ENCODE data around the gene PPFIA4.

Gene PPFIA4

DNA sequence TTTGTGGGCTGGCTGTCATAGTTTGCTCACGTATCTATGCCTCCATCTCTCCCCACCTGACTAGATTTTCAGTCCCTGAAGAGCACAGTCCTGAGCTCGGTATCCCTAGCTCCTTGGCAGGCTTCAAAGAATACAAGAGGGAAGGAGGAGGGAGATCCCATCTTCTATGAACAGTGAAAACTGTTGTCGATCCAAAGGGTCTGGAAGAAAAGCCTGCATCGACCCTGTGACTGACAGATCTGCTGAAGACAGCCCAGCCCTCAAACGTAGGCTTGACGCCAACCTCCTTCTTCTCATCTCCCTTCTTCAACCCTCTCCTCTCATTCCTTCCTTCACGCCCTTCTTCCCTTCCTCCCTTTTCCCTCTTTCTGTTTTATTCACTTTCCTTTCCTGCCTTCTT lies 87.9 kb downstream of the PPFIA4 start:
- ChIA-PET CTCF (interaction anchor here (1.4 kb wide), 1 partner anchor 74 kb away, joined by 3 read pairs; no protein-coding TSS in a partner anchor), POLR2A (no interaction called here)
- TF ChIP-seq ELF4 (IDR thresholded peaks at IDR 0.05): no peak
- no peak for TF ChIP-seq L3MBTL2 (conservative IDR thresholded peaks at IDR 0.05)
- no peak for TF ChIP-seq FOXM1 (IDR thresholded peaks at IDR 0.05; ENCODE audit: borderline replicate concordance)
- TF ChIP-seq, protein P1, sequence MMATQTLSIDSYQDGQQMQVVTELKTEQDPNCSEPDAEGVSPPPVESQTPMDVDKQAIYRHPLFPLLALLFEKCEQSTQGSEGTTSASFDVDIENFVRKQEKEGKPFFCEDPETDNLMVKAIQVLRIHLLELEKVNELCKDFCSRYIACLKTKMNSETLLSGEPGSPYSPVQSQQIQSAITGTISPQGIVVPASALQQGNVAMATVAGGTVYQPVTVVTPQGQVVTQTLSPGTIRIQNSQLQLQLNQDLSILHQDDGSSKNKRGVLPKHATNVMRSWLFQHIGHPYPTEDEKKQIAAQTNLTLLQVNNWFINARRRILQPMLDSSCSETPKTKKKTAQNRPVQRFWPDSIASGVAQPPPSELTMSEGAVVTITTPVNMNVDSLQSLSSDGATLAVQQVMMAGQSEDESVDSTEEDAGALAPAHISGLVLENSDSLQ (IDR thresholded peaks at IDR 0.05): no peak
- no peak for TF ChIP-seq ARNT (IDR thresholded peaks at IDR 0.05)
- DNase-seq (ENCODE audit: extremely low spot score): no peak

DNA sequence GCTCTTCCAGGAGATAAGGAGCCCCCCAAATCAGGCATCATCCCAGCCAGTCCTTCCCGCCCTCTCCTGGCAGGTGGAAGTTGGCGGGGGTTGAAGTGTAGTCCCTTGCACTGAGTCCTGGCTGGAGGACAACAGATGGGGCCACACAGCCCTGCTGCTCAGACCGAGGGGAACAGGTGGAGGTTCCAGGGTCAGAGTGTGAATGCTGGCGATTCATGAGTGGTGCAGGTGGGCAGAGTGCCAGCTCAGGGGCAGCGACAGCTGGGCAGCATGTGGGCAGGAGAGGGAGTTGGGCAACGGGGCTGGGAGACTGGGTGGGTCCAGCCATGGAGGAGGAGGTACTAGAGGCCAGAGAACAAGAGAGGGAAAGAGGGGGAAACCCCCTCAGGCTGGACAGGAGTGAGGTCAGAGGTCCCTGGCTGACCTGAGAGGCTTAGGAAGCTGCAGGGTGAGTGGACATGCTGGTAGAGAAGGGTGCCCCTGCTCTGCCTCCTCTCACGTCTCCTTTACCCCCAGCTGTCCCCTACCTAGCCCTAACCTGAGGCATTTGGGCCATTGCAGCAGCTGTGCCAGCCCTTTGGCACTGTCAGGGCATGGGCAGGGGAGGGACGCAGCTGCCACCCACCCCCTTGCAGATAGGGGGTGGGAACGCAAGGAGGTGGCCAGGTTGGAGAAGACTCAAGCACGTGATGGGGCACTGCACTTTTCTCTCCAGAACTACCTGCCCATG lies 90.0 kb downstream of the PPFIA4 start:
- DNase-seq (ENCODE audit: extremely low spot score): no peak
- ChIA-PET POLR2A (no interaction called here), CTCF (interaction anchor here (2.0 to 4.6 kb wide), 3 partner anchors 56 to 152 kb away, joined by 14 to 49 read pairs (median 42); no protein-coding TSS in a partner anchor)
- no peak for TF ChIP-seq BHLHE40 (IDR thresholded peaks at IDR 0.05; ENCODE audit: borderline replicate concordance)
- TF ChIP-seq SP1 (IDR thresholded peaks at IDR 0.05): no peak
- TF ChIP-seq FOXK2 (IDR thresholded peaks at IDR 0.05): no peak
- no peak for TF ChIP-seq ELF4 (IDR thresholded peaks at IDR 0.05)
- no peak for TF ChIP-seq CTBP1 (IDR thresholded peaks at IDR 0.05; ENCODE audit: borderline replicate concordance)
- TF ChIP-seq HDGF (IDR thresholded peaks at IDR 0.05; ENCODE audit: borderline replicate concordance): no peak
- no peak for TF ChIP-seq FOXM1 (IDR thresholded peaks at IDR 0.05; ENCODE audit: borderline replicate concordance)
- TF ChIP-seq SUZ12 (IDR thresholded peaks at IDR 0.05): no peak
- TF ChIP-seq FOXA1 (IDR thresholded peaks at IDR 0.05): no peak
- TF ChIP-seq ZNF384 (IDR thresholded peaks at IDR 0.05): no peak
- no peak for TF ChIP-seq ARNT (IDR thresholded peaks at IDR 0.05)
- no peak for TF ChIP-seq LEF1 (IDR thresholded peaks at IDR 0.05; ENCODE audit: borderline replicate concordance)
- no peak for TF ChIP-seq L3MBTL2 (conservative IDR thresholded peaks at IDR 0.05)
- TF ChIP-seq TARDBP (IDR thresholded peaks at IDR 0.05): no peak
- TF ChIP-seq, protein P1 (IDR thresholded peaks at IDR 0.05): no peak
- no peak for TF ChIP-seq NFRKB (IDR thresholded peaks at IDR 0.05)

DNA sequence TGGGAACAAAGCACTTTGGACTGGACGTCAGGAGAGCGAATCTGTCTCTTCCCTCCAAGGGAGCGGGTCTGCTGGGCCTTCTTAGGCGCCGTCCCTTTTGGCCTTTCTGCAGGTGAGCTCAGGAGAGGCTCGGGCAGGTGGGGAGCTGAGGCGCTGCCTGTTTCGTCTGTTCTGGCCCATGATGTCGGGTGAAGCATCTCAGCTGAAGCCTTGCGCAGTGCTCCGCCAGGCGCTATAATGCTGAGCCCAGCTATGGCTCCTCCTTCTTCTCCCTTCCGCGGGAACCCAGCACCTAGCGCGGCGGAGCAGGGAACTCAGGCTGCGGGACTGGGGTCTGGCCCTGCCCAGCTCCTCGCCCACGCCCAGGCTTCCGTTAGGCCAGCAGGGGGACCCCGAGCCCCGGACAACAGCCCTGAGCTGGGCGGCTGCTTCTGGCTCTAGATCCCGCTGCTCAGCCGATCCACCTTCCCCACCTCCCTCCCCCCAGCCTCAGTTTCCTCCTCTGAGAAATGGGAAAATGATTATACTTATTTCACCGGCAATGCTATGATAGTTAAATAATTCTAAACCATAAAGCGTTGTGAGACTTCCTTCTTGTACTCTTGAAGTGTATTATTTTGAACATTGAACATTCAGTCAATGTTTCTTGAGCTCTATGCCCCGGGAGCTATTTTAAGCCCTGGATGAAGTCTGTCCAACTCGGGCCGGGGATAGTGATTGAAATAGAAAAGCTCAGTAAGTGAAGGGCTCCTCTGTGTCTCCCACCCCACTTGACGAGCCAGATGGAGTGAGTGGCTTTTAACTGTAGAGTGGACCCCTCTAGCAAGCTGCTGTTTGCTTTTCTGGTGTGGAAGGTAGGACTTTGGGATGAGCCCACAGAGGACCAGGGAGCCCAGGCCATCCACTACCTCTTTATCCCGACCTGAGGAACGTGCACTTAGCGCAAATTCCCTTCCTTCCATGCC lies 91.6 kb downstream of the PPFIA4 start:
- ChIA-PET CTCF (interaction anchor here (0.6 to 4.6 kb wide), 20 partner anchors 8 to 150 kb away, joined by 3 to 49 read pairs (median 4); partner anchors contain the start of gene ADORA1), POLR2A (interaction anchor here (0.9 to 1.2 kb wide), 2 partner anchors 10 to 70 kb away, joined by 3 to 4 read pairs; partner anchors contain the start of gene ADORA1)
- TF ChIP-seq CTBP1 (IDR thresholded peaks at IDR 0.05; ENCODE audit: borderline replicate concordance): no peak
- no peak for TF ChIP-seq ARNT (IDR thresholded peaks at IDR 0.05)
- TF ChIP-seq FOXA1 (IDR thresholded peaks at IDR 0.05): no peak
- TF ChIP-seq, protein P1 (IDR thresholded peaks at IDR 0.05): no peak
- no peak for TF ChIP-seq FOXM1 (IDR thresholded peaks at IDR 0.05; ENCODE audit: borderline replicate concordance)
- no peak for TF ChIP-seq LEF1 (IDR thresholded peaks at IDR 0.05; ENCODE audit: borderline replicate concordance)
- no peak for TF ChIP-seq HDGF (IDR thresholded peaks at IDR 0.05; ENCODE audit: borderline replicate concordance)
- TF ChIP-seq ELF4 (IDR thresholded peaks at IDR 0.05): no peak
- no peak for TF ChIP-seq NFRKB (IDR thresholded peaks at IDR 0.05)
- no peak for TF ChIP-seq TARDBP (IDR thresholded peaks at IDR 0.05)
- TF ChIP-seq SP1 (IDR thresholded peaks at IDR 0.05): no peak
- no peak for TF ChIP-seq L3MBTL2 (conservative IDR thresholded peaks at IDR 0.05)
- DNase-seq (ENCODE audit: extremely low spot score): peak; percentile 96

DNA sequence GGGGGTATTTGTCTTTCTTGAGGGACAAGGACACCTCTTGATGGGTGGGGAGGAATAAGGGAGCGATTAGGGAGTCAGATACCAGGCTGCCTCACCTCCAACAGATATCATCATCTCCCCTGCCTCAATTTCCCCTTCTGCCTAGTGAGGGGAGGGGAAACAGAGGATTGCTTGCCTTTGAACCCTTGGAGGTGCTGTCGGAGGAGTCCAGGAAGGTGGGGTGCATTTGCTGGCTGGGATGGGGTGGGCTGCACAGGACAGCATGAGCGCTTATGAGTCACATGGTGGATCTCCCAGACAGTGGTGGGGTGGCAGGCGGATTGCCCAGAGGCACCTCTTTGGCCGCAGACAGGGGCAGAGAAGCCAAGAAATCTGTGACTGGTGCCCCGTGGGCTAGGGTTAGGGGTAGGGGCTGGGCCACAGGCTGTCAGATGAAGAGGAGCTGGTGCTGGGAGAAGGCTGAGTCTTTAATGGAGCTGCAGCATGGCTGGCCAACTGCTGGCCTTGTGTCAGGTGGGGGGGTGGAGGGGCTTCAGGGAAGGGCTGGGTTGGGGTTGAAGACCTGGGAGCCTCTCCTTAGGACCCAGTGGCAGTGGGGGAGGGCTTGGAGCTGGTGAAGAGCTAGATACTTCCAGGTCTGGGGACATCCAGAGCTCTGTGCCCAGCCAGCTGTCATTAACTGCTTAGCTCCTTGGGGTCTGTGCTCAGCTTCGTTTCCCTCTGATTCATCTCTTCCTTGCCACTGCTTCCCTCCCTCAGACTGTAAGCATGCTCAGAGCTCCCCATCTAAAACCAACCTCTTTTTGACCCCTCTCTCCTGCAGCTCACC lies 94.2 kb downstream of the PPFIA4 start:
- CTCF ChIA-PET: interaction anchor here (1.2 kb wide), 1 partner anchor 149 kb away, joined by 4 read pairs; no protein-coding TSS in a partner anchor
- TF ChIP-seq BHLHE40 (IDR thresholded peaks at IDR 0.05; ENCODE audit: borderline replicate concordance) (no peak), LEF1 (IDR thresholded peaks at IDR 0.05; ENCODE audit: borderline replicate concordance) (no peak), HDGF (IDR thresholded peaks at IDR 0.05; ENCODE audit: borderline replicate concordance) (no peak), SP1 (IDR thresholded peaks at IDR 0.05) (no peak), TARDBP (IDR thresholded peaks at IDR 0.05) (no peak), ZNF384 (IDR thresholded peaks at IDR 0.05) (no peak), SUZ12 (IDR thresholded peaks at IDR 0.05) (no peak), CTBP1 (IDR thresholded peaks at IDR 0.05; ENCODE audit: borderline replicate concordance) (no peak), L3MBTL2 (conservative IDR thresholded peaks at IDR 0.05) (no peak), ELF4 (IDR thresholded peaks at IDR 0.05) (no peak), NFRKB (IDR thresholded peaks at IDR 0.05) (no peak), FOXK2 (IDR thresholded peaks at IDR 0.05) (no peak), FOXA1 (IDR thresholded peaks at IDR 0.05) (no peak), ARNT (IDR thresholded peaks at IDR 0.05) (no peak), FOXM1 (IDR thresholded peaks at IDR 0.05; ENCODE audit: borderline replicate concordance) (no peak)
- TF ChIP-seq, protein P1 (IDR thresholded peaks at IDR 0.05): no peak
- POLR2A ChIA-PET: no interaction called here
- DNase-seq (ENCODE audit: extremely low spot score): no peak
